HEK293 (cell line): Measurements from ENCODE around the gene PIP5K1C.

ENCODE experiments used
- ZBTB48 ChIP-seq: fragments of 450-650 bp; formaldehyde crosslinking; IDR thresholded peaks from 2 replicates; pipeline ENCODE4 v1.5.1; 2016; ENCODE audit warnings: missing biosample characterization, missing genetic modification characterization
- ZNF140 ChIP-seq: fragments of 450-650 bp; formaldehyde crosslinking; IDR thresholded peaks from 2 replicates; pipeline ENCODE4 v1.5.1; 2016; ENCODE audit warnings: missing biosample characterization, missing genetic modification characterization
- ZNF16 ChIP-seq: fragments of 450-650 bp; formaldehyde crosslinking; IDR thresholded peaks from 2 replicates; pipeline ENCODE4 v1.5.1; 2016; ENCODE audit warnings: low read depth, missing biosample characterization, missing genetic modification characterization
- ZNF660 ChIP-seq: fragments of 450-650 bp; IDR thresholded peaks from 2 replicates; pipeline ENCODE4 v1.5.1; 2018; ENCODE audit warnings: missing biosample characterization, mild to moderate bottlenecking, missing genetic modification characterization
- TF ChIP-seq, protein P1 (sequence below): fragments of 450-650 bp; formaldehyde crosslinking; IDR thresholded peaks from 2 replicates; pipeline ENCODE4 v1.5.1; 2016; ENCODE audit warnings: missing biosample characterization, missing genetic modification characterization
- TF ChIP-seq, protein P2 (sequence below): fragments of 450-650 bp; formaldehyde crosslinking; IDR thresholded peaks from 2 replicates; pipeline ENCODE4 v1.5.1; 2016; ENCODE audit warnings: missing biosample characterization, missing genetic modification characterization

DNA sequence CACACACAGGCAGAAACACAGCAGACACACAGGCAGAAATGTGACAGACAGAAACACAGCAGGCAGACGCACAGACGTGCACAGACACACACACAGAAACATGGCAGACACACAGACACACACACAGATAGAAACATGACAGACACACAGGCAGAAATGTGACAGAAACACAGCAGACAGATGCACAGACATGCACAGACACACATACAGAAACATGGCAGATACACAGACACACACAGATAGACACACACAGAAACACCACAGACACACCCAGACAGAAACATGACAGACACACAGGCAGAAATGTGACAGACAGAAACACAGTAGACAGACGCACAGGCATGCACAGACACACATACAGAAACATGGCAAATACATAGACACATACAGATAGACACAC is 94.9 kb downstream of the PIP5K1C start:
- TF ChIP-seq, protein P1, sequence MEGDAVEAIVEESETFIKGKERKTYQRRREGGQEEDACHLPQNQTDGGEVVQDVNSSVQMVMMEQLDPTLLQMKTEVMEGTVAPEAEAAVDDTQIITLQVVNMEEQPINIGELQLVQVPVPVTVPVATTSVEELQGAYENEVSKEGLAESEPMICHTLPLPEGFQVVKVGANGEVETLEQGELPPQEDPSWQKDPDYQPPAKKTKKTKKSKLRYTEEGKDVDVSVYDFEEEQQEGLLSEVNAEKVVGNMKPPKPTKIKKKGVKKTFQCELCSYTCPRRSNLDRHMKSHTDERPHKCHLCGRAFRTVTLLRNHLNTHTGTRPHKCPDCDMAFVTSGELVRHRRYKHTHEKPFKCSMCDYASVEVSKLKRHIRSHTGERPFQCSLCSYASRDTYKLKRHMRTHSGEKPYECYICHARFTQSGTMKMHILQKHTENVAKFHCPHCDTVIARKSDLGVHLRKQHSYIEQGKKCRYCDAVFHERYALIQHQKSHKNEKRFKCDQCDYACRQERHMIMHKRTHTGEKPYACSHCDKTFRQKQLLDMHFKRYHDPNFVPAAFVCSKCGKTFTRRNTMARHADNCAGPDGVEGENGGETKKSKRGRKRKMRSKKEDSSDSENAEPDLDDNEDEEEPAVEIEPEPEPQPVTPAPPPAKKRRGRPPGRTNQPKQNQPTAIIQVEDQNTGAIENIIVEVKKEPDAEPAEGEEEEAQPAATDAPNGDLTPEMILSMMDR (tag by site-specific recombination), result no peak
- TF ChIP-seq ZNF16 (tag by site-specific recombination) (no peak), ZNF660 (tag by site-specific recombination) (no peak), ZBTB48 (tag by site-specific recombination) (no peak), ZNF140 (tag by site-specific recombination) (no peak)
- TF ChIP-seq, protein P2, sequence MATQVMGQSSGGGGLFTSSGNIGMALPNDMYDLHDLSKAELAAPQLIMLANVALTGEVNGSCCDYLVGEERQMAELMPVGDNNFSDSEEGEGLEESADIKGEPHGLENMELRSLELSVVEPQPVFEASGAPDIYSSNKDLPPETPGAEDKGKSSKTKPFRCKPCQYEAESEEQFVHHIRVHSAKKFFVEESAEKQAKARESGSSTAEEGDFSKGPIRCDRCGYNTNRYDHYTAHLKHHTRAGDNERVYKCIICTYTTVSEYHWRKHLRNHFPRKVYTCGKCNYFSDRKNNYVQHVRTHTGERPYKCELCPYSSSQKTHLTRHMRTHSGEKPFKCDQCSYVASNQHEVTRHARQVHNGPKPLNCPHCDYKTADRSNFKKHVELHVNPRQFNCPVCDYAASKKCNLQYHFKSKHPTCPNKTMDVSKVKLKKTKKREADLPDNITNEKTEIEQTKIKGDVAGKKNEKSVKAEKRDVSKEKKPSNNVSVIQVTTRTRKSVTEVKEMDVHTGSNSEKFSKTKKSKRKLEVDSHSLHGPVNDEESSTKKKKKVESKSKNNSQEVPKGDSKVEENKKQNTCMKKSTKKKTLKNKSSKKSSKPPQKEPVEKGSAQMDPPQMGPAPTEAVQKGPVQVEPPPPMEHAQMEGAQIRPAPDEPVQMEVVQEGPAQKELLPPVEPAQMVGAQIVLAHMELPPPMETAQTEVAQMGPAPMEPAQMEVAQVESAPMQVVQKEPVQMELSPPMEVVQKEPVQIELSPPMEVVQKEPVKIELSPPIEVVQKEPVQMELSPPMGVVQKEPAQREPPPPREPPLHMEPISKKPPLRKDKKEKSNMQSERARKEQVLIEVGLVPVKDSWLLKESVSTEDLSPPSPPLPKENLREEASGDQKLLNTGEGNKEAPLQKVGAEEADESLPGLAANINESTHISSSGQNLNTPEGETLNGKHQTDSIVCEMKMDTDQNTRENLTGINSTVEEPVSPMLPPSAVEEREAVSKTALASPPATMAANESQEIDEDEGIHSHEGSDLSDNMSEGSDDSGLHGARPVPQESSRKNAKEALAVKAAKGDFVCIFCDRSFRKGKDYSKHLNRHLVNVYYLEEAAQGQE (tag by site-specific recombination), result no peak
